Measurements from ENCODE around the gene KRT2. TPM values are rescaled to one million over a fixed set of nuclear protein-coding genes. Genes with fewer than 3 reads are reported as not detected.

Gene KRT2
- total RNA-seq, 1 experiment from 2014 or later: not detected

DNA sequence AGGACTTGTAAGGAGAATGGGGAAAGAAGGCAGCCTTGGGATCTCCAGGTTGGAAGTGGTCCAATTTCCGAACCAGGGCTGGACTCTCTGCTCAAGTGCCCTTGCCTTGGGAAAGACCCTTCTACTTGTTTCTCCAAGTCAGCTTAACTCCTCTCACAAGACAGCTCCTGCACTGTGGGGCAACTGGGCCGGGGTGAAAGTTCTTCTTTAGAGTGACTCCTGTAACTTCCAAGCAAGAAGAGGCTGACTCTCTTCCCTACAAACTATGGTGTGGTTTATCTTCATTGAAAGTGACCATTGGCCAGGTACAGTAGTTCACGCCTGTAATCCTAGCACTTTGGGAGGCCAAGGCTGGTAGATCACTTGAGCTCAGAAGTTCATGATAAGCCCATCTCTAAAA lies 14.5 kb upstream of the KRT2 start:
- no peak for DNase-seq (ENCODE audit: low read depth)

DNA sequence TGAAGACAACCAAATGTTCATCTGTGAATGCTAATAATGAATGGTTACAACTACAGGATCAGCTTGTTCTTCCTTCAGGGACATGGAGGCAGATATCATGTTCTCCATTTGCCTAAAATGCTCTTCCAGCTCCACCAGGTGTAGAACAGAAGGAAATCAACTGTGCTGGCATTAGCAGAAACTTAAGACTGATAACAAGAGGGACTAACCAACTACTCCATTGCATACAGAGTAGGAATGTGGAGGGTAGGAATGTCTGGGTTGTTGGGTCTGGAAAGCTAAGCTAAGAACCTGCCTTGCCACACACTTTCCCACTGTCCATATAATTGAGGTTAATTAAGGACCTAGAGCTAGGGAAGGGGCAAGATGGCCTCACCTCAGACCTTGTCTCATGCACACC lies 11.4 kb upstream of the KRT2 start:
- no peak for DNase-seq (ENCODE audit: low read depth)

- no peak for DNase-seq (ENCODE audit: low read depth)
These were observed 10.9 kb upstream of the KRT2 start for GRCh38 chr12:52662918-52663229.

GRCh38 chr12:52662093-52662917 lies 10.3 kb upstream of the KRT2 start:
- no peak for DNase-seq (ENCODE audit: low read depth)

GRCh38 chr12:52661668-52662067 lies 9.7 kb upstream of the KRT2 start:
- DNase-seq (ENCODE audit: low read depth): no peak

DNA sequence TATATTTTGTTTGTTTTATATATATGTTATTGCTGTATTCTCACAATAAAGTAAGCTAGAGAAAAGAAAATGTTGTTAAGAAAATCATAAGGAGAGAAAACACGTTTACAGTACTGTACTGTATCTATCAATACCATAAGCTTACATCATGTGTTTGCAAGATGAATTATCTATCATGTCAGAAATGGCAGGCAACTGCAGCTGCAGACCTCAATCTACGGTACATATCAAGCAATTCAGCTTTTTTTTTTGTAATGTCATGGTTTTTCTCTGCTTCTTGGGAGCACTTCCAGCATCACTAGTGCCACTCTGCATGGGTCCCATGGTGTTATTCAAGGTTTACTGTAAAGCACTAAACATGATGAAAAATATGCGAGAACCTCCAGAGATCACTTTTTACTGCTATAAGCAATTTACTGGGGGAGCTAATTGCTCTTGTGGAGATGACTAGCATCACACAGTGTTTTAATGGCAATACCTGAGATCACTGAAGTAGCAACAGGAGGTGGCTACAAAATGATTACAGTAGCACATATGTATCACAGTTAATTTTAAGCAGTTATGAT lies 9.0 kb upstream of the KRT2 start:
- DNase-seq (ENCODE audit: low read depth): no peak

DNA sequence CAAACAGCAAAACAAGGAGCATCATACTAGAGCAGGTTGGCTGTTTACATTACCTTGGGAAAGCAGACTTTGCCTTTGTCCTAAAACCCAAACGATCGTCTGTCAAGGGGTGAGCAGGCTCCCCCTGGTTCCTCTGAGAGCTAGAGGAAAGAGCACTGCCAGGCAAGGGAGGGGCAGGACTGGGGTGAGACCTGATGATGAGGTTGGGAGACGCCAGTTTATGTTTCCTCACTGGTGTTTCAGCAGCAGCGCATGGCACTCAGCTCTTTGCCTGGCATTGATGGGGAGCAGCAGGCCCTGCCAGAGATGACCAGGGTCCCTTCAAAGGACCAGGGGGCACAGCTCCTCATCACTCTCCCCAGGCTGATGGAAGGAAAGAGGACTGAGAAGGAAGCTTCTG lies 7.9 kb upstream of the KRT2 start:
- no peak for DNase-seq (ENCODE audit: low read depth)

DNA sequence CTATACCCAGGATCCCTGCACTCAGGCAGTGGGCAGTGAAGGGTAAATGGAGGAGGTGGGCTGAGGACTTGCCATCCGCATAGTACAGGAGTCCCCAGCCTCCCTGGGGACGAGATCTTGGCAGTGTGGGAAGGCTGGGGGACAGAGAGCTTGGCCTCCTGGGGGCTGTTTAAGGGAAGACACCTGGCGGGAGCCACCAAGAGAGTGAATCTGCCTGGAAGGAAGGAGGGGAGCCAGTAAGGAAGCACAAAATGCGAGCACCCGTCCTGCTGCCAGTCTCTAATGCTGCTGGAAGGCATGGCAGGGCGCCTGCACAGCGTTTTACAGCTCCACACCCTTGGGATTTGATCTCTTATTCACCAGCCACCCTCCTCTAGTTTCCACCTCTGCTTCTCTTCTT lies 7.4 kb upstream of the KRT2 start:
- DNase-seq (ENCODE audit: low read depth): no peak

DNA sequence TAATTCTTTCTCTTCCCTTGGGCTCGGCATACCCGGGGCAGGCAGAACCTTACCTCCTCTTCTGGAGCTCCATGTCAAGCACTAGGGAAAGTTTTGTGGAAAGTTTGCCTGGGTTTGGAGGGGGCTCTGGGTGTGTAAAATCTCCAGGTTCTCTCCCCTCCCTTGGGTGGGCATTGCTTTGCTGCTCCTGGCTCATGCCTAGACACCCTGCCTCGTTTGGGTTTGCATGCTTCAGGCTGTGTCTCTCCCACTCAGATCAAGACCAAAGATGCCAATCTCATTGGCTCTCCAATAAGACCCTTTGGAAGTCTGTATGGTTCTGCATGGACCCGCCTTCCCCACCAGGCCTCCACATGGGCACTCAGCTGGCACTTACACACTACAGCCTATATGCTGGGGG lies 6.2 kb upstream of the KRT2 start:
- DNase-seq (ENCODE audit: low read depth): no peak

DNA sequence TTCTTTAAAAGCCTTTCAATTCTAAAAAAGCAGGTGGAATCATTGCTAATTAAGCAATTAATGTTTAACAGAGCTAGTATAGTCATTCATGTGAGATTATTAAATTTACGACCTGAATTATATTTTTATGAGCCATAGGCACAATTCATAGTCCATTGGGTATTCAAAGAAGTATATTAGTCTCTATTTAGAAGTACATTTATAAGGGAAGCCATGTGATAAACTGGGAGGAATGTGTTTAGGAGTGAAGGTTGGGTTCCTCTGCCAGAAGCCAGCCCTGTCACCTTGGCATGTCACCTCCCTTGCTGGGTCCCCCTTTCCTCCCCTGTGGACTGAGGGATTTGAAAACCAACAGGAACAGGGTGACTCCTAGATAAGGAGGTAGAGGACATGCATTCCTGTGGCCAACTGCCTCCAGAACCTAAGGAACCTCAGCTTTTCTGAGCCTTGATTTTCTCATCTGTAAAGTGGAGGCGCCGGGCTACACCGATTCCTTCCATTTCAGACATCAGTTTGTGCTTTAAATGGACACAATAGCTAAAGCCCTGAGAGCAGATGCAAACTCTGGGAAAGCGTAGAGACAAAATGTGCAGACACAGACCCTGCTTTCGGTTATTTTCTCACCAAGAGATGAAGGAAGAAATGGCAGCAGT lies 5.4 kb upstream of the KRT2 start:
- DNase-seq (ENCODE audit: low read depth): no peak

DNA sequence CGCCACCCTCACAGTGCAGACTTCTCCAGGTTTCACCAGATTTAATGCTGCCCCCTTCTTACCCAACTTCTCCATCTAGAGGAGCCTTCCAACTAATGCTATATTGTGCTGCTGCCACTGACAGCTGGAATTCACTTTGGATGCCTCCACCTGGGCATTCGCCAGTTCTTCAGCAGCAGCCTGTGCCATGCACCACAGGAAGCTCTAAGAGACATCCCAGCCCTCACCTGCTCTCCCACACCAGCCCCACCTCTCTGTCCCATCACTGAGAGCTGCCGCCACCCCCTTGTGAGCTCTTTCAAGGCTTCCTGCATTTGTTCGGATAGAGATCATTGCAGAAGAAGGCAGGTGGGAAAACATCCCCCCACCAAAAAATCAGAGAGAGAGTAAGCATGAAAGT lies 4.6 kb upstream of the KRT2 start:
- no peak for DNase-seq (ENCODE audit: low read depth)

- DNase-seq (ENCODE audit: low read depth): no peak
These were observed 3.7 kb upstream of the KRT2 start for GRCh38 chr12:52655720-52656124.

- no peak for DNase-seq (ENCODE audit: low read depth)
These were observed 3.2 kb upstream of the KRT2 start for GRCh38 chr12:52655251-52655650.

- DNase-seq (ENCODE audit: low read depth): peak; percentile 50
These were observed 1.4 kb downstream of the KRT2 start for GRCh38 chr12:52650520-52651081.

DNA sequence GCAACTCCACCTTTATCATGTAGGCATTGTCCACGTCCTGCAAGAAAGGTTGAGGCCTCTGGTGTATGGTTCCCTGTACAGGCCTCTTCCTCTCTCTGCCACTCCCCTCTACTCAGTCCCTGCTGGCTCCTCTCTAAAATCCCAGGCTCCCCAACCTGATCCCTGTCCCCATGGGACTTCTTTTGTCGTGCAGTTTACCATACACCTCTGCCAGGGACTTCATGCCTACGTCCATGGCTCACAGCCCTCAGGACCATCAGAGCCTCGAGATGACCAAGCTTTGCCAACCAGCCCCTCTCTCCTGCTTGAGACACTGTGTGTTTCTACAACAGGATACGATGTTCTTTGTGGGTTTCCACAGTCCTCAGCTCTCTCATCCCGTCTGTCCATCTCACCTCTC lies 2.9 kb downstream of the KRT2 start:
- no peak for DNase-seq (ENCODE audit: low read depth)

- no peak for DNase-seq (ENCODE audit: low read depth)
These were observed 3.9 kb downstream of the KRT2 start for GRCh38 chr12:52648012-52648550.

- no peak for DNase-seq (ENCODE audit: low read depth)
These were observed 4.4 kb downstream of the KRT2 start for GRCh38 chr12:52647601-52648000.

DNA sequence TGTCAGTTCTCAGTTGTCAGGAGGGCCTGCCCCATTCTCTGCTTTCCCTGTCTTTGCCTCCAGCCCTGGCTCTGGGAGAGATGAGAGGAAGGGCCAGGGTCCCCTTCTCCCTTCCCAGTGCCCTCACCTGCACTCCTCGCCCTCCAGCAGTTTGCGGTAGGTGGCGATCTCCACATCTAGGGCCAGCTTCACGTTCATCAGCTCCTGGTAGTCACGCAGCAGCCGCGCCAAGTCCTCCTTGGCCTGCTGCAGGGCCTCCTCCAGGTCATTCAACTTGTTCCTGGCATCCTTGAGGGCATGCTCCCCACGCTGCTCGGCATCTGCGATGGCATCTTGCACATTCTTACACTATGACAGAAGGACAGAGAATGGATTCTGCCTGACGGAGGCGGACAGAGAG lies 5.4 kb downstream of the KRT2 start:
- no peak for DNase-seq (ENCODE audit: low read depth)

DNA sequence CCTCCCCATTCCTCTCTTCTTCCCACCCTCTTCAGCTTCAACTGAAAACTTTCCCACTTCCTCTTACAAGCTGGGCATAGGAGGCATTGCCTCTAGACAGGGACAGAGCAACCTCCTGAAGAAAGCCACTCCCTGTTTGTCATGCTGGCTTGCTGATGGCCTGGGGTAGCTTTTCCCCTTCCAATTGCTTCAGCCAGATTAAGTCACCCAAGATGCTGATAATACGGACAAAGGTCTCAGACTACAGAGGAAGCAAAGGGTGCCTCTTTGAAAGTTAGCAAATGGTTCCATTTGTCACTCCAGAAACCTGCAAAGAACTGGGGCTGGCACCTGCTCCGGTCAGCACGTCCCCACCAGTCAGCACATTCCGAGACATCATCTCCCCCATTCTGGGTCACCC lies 6.0 kb downstream of the KRT2 start:
- DNase-seq (ENCODE audit: low read depth): no peak

DNA sequence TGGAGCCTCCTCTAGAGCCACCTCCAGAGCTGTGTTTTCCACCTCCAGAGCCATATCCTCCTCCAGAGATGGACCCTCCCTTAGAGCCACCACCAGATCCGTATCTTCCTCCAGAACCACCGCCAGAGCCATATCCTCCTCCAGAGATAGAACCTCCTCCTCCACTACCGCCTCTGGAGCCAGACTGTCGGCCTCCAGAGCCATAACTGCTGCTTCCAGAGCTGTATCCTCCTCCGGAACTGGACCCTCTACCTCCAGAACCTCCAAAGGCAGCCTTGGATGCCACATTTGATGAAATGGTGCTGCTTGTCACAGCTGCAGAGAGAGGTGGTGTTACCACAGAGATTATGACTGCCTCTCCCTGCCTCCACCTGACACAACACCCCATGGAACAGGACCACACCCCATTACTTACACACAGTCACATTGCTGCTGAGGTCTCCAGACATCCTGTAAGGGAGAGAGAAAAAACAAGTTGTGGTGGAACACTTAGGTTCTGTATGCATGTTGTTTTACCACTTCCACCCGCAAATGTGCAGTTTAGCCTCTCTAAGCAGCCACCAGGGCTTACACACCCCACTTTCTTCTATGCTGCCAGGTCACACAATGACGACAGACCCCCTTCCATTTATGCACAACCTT lies 6.8 kb downstream of the KRT2 start:
- no peak for DNase-seq (ENCODE audit: low read depth)

DNA sequence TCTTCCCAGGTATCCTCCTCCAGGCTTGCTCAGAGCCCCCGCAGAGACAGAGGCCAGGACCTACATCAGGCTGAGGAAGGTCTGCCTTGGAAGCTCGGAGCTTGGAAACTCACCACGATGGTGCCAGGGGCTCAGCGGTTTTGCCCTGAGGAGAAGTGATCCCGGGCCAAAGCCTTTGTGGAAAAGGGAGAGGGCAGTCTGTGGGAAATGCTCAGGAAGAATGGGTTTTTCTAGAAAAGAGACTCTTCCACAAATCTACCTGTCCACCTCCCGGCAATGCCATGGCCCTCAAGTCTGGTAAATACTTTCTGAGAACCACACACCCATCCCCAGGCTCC lies 8.0 kb downstream of the KRT2 start:
- no peak for DNase-seq (ENCODE audit: low read depth)

Data from RPMI7951 (cell line).